ENCODE results near the gene MAP3K12. TPM values are rescaled to one million over a fixed set of nuclear protein-coding genes. Genes with fewer than 3 reads are reported as not detected.

The MAP3K12 gene
- total and polyA plus RNA-seq, 10 of the 15 experiments (the other 5 are each of a cell fraction or from before 2014, with no cell fraction given) = 0.45 to 14.9 (median 6.9) TPM

- intact Hi-C loops (cut with micrococcal nuclease; ENCODE audit: unreplicated experiment) = no loop called here
Observed at GRCh38 chr12:53479331-53479730, 19.9 kb downstream of the MAP3K12 start.

GRCh38 chr12:53478865-53479264 lies 20.4 kb downstream of the MAP3K12 start:
- 0 out of 2 replicates have a peak, but pooled peaks cover 2% of the 10 kb centered on the region for H3K4me1 ChIP-seq (ENCODE audit: control insufficient read depth, insufficient read depth, low read length)
- DNase-seq (ENCODE audit: low read depth, low spot score) (no peak), FAIRE-seq (no peak), ATAC-seq (no peak)
- H3K36me3 ChIP-seq (ENCODE audit: control insufficient read depth in 2 of 2, insufficient read depth in 2 of 2, low read length in 1 of 2) = peaks cover 40 to 41% of the 10 kb centered on the region in 2 experiments
- H3K4me3 ChIP-seq = no peak overlapping the region
- no peak overlapping the region for H3K27ac ChIP-seq (ENCODE audit: control insufficient read depth, insufficient read depth)
- H4K20me1 ChIP-seq (ENCODE audit: control insufficient read depth, insufficient read depth) = no peaks in the 10 kb centered on the region; the same call in 1 of the 2 replicates
- in situ Hi-C loops (cut with MboI) = loop anchor here (10.0 kb wide), 1 partner anchor 454 kb away; no protein-coding TSS in a partner anchor
- H3K9me3 ChIP-seq (replicated peaks; ENCODE audit: control insufficient read depth, insufficient read depth, low read length) = no peaks in the 10 kb centered on the region
- TF ChIP-seq PAX5 (IDR thresholded peaks at IDR 0.05; ENCODE audit: borderline replicate concordance, low read depth, low read length) (no peak), JUNB (IDR thresholded peaks at IDR 0.05) (no peak), HSF1 (IDR thresholded peaks at IDR 0.05; ENCODE audit: low read depth, low read length) (no peak), SMARCA5 (IDR thresholded peaks at IDR 0.05) (no peak), FOXM1 (IDR thresholded peaks at IDR 0.05; ENCODE audit: low read depth, low read length) (no peak), POLR2AphosphoS5 (IDR thresholded peaks at IDR 0.05; ENCODE audit: low read length) (peak; percentile 55), YBX1 (IDR thresholded peaks at IDR 0.05) (no peak), POU2F2 (IDR thresholded peaks at IDR 0.05; ENCODE audit: borderline replicate concordance, low read depth, low read length) (no peak), STAT1 (conservative IDR thresholded peaks at IDR 0.05) (no peak)
- RAD21 ChIA-PET (ENCODE audit: unreplicated experiment) = interaction anchor here (0.9 to 4.2 kb wide), 2 partner anchors 126 to 155 kb away, joined by 3 to 15 read pairs; no protein-coding TSS in a partner anchor
- no peaks in the 10 kb centered on the region; the same call in 1 of the 2 replicates for H3K79me2 ChIP-seq (ENCODE audit: control insufficient read depth, insufficient read depth, low read length)
- CTCF ChIA-PET = interaction anchor here (0.9 to 2.5 kb wide), 3 partner anchors 30 to 127 kb away, joined by 3 to 12 read pairs (median 3); no protein-coding TSS in a partner anchor
- 0% methylated on average over 1 of the region's 1 CpG for WGBS (ENCODE audit: insufficient coverage, insufficient replicate concordance, low lambda C conversion rate, missing lambda C conversion rate)
- no peak overlapping the region for H2AFZ ChIP-seq (ENCODE audit: control insufficient read depth, low read depth, low read length)
- SMC1A ChIA-PET (ENCODE audit: uncharacterized antibody, unreplicated experiment) = interaction anchor here (0.9 to 6.5 kb wide), 4 partner anchors 14 to 127 kb away, joined by 3 to 32 read pairs (median 10); partner anchors contain the start of genes NPFF and TARBP2
- H3K4me2 ChIP-seq (ENCODE audit: control insufficient read depth, insufficient read depth) = no peak overlapping the region
- intact Hi-C loops (cut with micrococcal nuclease; ENCODE audit: unreplicated experiment) = no loop called here
- no TSS peak for BruUV-seq (replicated peaks)
- no peak overlapping the region for H3K9ac ChIP-seq (ENCODE audit: control insufficient read depth, insufficient read depth, low read length)
- H3K27me3 ChIP-seq (replicated peaks in 1 of 2; ENCODE audit: control insufficient read depth in 2 of 2, insufficient read depth in 2 of 2, low read length in 1 of 2) = no peaks in the 10 kb centered on the region
- POLR2A ChIA-PET = interaction anchor here (0.6 to 1.2 kb wide), 2 partner anchors 81 to 285 kb away, joined by 4 to 6 read pairs; no protein-coding TSS in a partner anchor

More at GRCh38 chr12:53479331-53479730, 19.9 kb downstream of the MAP3K12 start:
- no peak for TF ChIP-seq POLR2A (IDR thresholded peaks at IDR 0.05; ENCODE audit: low read depth, low read length)
- Histone ChIP-seq H3K4me1 (ENCODE audit: control insufficient read depth, insufficient read depth, low read length) (0 out of 2 replicates have a peak, but pooled peaks cover under 1% of the 10 kb centered on the region), H3K27me3 (replicated peaks in 1 of 2; ENCODE audit: control insufficient read depth in 2 of 2, insufficient read depth in 2 of 2, low read length in 1 of 2) (no peaks in the 10 kb centered on the region), H3K27ac (ENCODE audit: control insufficient read depth, insufficient read depth) (no peak overlapping the region), H3K79me2 (ENCODE audit: control insufficient read depth, insufficient read depth, low read length) (no peaks in the 10 kb centered on the region; the same call in 1 of the 2 replicates), H4K20me1 (ENCODE audit: control insufficient read depth, insufficient read depth) (no peaks in the 10 kb centered on the region; the same call in 1 of the 2 replicates), H3K4me2 (ENCODE audit: control insufficient read depth, insufficient read depth) (no peak overlapping the region), H3K36me3 (ENCODE audit: control insufficient read depth in 2 of 2, insufficient read depth in 2 of 2, low read length in 1 of 2) (peaks cover 43 to 44% of the 10 kb centered on the region in 2 experiments), H3K4me3 (no peak overlapping the region), H3K9me3 (replicated peaks; ENCODE audit: control insufficient read depth, insufficient read depth, low read length) (no peaks in the 10 kb centered on the region), H2AFZ (ENCODE audit: control insufficient read depth, low read depth, low read length) (no peak overlapping the region), H3K9ac (ENCODE audit: control insufficient read depth, insufficient read depth, low read length) (no peak overlapping the region)
- ChIA-PET RAD21 (ENCODE audit: unreplicated experiment) (interaction anchor here (0.9 kb wide), 1 partner anchor 156 kb away, joined by 3 read pairs; no protein-coding TSS in a partner anchor), CTCF (interaction anchor here (1.0 to 2.5 kb wide), 2 partner anchors 29 to 127 kb away, joined by 3 to 12 read pairs; no protein-coding TSS in a partner anchor), SMC1A (ENCODE audit: uncharacterized antibody, unreplicated experiment) (interaction anchor here (0.9 to 6.5 kb wide), 4 partner anchors 14 to 127 kb away, joined by 3 to 32 read pairs (median 10); partner anchors contain the start of genes NPFF and TARBP2), POLR2A (interaction anchor here (0.6 to 1.2 kb wide), 4 partner anchors 24 to 284 kb away, joined by 3 to 6 read pairs (median 4); no protein-coding TSS in a partner anchor)
- in situ Hi-C loops (cut with MboI) = loop anchor here (10.0 kb wide), 1 partner anchor 455 kb away; no protein-coding TSS in a partner anchor
- BruUV-seq (replicated peaks) = no TSS peak
- DNase-seq (ENCODE audit: low read depth, low spot score) (no peak), FAIRE-seq (no peak), ATAC-seq (no peak)
- 100% methylated on average over 5 of the region's 5 CpGs for WGBS (ENCODE audit: insufficient coverage, insufficient replicate concordance, low lambda C conversion rate, missing lambda C conversion rate)
